Testis (tissue), 2 donors: ENCODE results near the gene ABCB9.

Experiments used
- CTCF ChIP-seq, 3 experiments: fragments of 450-650 bp in 2 of 3; fragments of 200-600 bp in 1 of 3; sonication (generic) in 1 of 3; IDR thresholded peaks; one replicate each; pipeline ENCODE4 v1.5.1; 2016 to 2019; ENCODE audit warnings: antibody characterized with exemption in 3 of 3, mild to moderate bottlenecking in 2 of 3, moderate library complexity in 1 of 3
- POLR2A ChIP-seq: fragments of 450-650 bp; IDR thresholded peaks from one replicate; pipeline ENCODE4 v1.6.1; 2017; ENCODE audit warnings: antibody characterized with exemption, mild to moderate bottlenecking, moderate library complexity

GRCh38 chr12:122986258-122986871, 20.1 kb upstream of the ABCB9 start:
- TF ChIP-seq POLR2A (no peak), CTCF (IDR thresholded peaks at IDR 0.05) (no peak)
